Astrocyte of the spinal cord (primary cell): ENCODE results near the gene DES.
"Not testable (repeated sequence)": the region's sequence is repeated elsewhere in the genome, so short reads cannot be mapped to it uniquely, and the experiment has no call there.

ENCODE experiments used
- DNase-seq: peaks from one replicate; pipeline ENCODE4 v3.0.0; 2011; ENCODE audit warnings: low read depth, low spot score
- H3K4me3 ChIP-seq: 2 replicates; pipeline ENCODE4 v1.5.1; 2011; ENCODE audit warnings: low read depth, mild to moderate bottlenecking, low read length, moderate library complexity
- CTCF ChIP-seq: IDR thresholded peaks from 2 replicates; pipeline ENCODE4 v1.5.1; 2012; ENCODE audit warnings: low read depth, mild to moderate bottlenecking, low read length, inconsistent platforms
- in situ Hi-C: cut with HindIII; loops from 2 replicates; pipeline ENCODE4 v1.10.0; 2017; ENCODE audit warnings: low sequenced_read_pairs

The DES gene

GRCh38 chr2:219404954-219405353, 13.2 kb upstream of the DES start:
- in situ Hi-C loops, result no loop called here
- TF ChIP-seq CTCF, result no peak
- H3K4me3 ChIP-seq, result no peak overlapping the region
- no peak for DNase-seq

- peak; percentile 38 for TF ChIP-seq CTCF
These were observed 12.7 kb upstream of the DES start for GRCh38 chr2:219405451-219405850.

DNA sequence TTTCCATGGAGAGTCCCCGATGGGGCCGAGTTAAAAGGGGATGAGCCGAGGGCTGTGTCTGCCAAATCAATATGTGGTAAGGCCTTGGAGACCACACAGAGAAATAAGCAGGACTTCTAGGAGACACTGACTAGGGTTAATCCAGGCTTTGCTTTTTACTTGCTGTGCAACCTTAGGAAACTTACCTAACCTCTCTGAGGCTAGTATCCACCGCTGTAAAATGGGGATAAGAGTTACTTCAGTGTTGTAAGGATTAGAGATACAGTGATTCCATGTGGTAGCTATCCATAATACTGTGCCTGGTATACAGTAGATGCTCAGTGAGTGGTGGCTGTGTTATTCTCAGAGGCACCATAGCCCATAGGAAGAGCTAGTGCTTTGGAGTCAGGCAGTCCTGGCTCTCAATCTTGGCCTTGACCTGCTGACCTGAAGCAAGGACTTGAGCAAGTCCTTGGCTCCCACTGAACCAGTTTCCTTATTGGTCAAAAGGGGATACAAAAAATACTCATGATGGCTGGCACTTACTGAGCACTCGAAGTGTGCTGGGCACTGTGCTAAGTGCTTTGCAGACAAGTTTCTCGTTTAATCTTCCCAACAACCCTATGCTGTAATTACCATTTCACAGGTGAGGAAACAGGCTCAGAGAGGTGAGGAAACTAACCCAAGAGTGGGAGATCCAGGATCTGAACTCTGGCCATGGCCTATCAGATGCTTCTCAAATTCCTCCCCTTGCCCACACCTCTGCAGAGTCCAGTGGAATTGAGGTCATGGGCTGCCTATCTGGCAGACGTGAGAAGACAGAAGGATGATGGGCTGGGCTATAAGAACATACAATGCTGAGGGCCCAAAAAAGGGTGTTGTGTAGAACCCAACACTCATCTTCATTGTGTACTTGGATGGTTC, 12.0 kb upstream of the DES start:
- in situ Hi-C loops, result no loop called here
- H3K4me3 ChIP-seq, result no peak overlapping the region
- TF ChIP-seq CTCF, result no peak
- DNase-seq, result no peak

More at GRCh38 chr2:219405451-219405850, 12.7 kb upstream of the DES start:
- no peak for DNase-seq
- in situ Hi-C loops, result no loop called here
- H3K4me3 ChIP-seq, result no peak overlapping the region

GRCh38 chr2:219406861-219407230, 11.3 kb upstream of the DES start:
- TF ChIP-seq CTCF, result no peak
- H3K4me3 ChIP-seq, result no peak overlapping the region
- peak; percentile 84 for DNase-seq
- in situ Hi-C loops, result no loop called here

DNA sequence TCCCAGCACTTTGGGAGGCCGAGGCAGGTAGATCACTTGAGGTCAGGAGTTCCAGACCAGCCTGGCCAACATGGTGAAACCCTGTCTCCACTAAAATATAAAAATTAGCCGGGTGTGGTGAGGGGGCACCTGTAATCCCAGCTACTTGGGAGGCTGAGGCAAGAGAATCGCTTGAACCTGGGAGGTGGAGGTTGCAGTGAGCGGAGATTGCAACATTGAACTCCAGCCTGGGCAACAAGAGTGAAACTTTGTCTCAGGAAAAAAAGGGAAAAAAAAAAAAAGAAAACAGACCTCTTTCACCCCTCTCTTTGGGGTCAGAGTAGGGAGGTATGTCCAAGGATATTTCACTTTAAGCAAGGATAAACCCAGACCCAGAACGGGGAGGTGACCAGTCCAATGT, 10.8 kb upstream of the DES start:
- in situ Hi-C loops, DNase-seq, H3K4me3 ChIP-seq: not testable (repeated sequence)

- TF ChIP-seq CTCF, result no peak
- H3K4me3 ChIP-seq, result no peak overlapping the region
- DNase-seq, result no peak
- in situ Hi-C loops, result no loop called here
These were observed 10.0 kb upstream of the DES start for GRCh38 chr2:219408204-219408603.

- TF ChIP-seq CTCF, result no peak
- no peak overlapping the region for H3K4me3 ChIP-seq
- in situ Hi-C loops, result no loop called here
- no peak for DNase-seq
These were observed 9.5 kb upstream of the DES start for GRCh38 chr2:219408631-219409030.
